Glutamatergic neuron (in vitro differentiated cells): ENCODE data around the gene DPF3. TPM values are rescaled to one million over a fixed set of nuclear protein-coding genes. Genes with fewer than 3 reads are reported as not detected.

ENCODE experiments used
- DNase-seq: peaks from one replicate; pipeline ENCODE4 v3.0.0; 2022
- H3K27ac Mint-ChIP-seq: one replicate; pipeline ENCODE4 v1.8.0; 2020; ENCODE audit warnings: mild to moderate bottlenecking, mixed read lengths, inconsistent platforms; ENCODE audit not compliant: unreplicated experiment
- H3K27me3 Mint-ChIP-seq: one replicate; pipeline ENCODE4 v1.8.0; 2020; ENCODE audit warnings: mild to moderate bottlenecking, moderate library complexity, mixed read lengths, inconsistent platforms; ENCODE audit not compliant: unreplicated experiment
- H3K36me3 Mint-ChIP-seq: one replicate; pipeline ENCODE4 v1.8.0; 2020; ENCODE audit warnings: mild to moderate bottlenecking, mixed read lengths, inconsistent platforms; ENCODE audit not compliant: unreplicated experiment
- H3K4me1 Mint-ChIP-seq: one replicate; pipeline ENCODE4 v1.8.0; 2020; ENCODE audit warnings: mild to moderate bottlenecking, low read depth, mixed read lengths, inconsistent platforms; ENCODE audit not compliant: unreplicated experiment
- H3K4me3 Mint-ChIP-seq: one replicate; pipeline ENCODE4 v1.8.0; 2020; ENCODE audit warnings: mild to moderate bottlenecking, mixed read lengths, inconsistent platforms; ENCODE audit not compliant: unreplicated experiment
- H3K9me3 Mint-ChIP-seq: one replicate; pipeline ENCODE4 v1.8.0; 2020; ENCODE audit warnings: mild to moderate bottlenecking, moderate library complexity, mixed read lengths, inconsistent platforms; ENCODE audit not compliant: unreplicated experiment
- total RNA-seq: library from RNA; stranded (reverse); fragmentation: NEBNext Ultra II Directional; extraction: Animal tissue kit (Norgen Biotek cat#: 25700); gene quantifications from one replicate; pipeline ENCODE4 v1.2.1, GENCODE V29; 2021; ENCODE audit not compliant: unreplicated experiment
- TF ChIP-seq, protein P1 (sequence below): fragments of 200-600 bp; sonication (generic); IDR thresholded peaks from one replicate; pipeline ENCODE4 v1.5.0; 2021; ENCODE audit not compliant: partially characterized antibody, unreplicated experiment

DPF3 gene
- total RNA-seq, 1 donor from 2014 or later, result 13.7 TPM

GRCh38 chr14:72610831-72611200 lies 283.1 kb downstream of the DPF3 start:
- no peak for DNase-seq
- peaks cover 9% of the 10 kb centered on the region for H3K27me3 Mint-ChIP-seq
- H3K9me3 Mint-ChIP-seq, result peaks cover 5% of the 10 kb centered on the region
- H3K27ac Mint-ChIP-seq, result no peak overlapping the region
- peaks cover 5% of the 10 kb centered on the region for H3K36me3 Mint-ChIP-seq
- no peak overlapping the region for H3K4me3 Mint-ChIP-seq
- TF ChIP-seq, protein P1, sequence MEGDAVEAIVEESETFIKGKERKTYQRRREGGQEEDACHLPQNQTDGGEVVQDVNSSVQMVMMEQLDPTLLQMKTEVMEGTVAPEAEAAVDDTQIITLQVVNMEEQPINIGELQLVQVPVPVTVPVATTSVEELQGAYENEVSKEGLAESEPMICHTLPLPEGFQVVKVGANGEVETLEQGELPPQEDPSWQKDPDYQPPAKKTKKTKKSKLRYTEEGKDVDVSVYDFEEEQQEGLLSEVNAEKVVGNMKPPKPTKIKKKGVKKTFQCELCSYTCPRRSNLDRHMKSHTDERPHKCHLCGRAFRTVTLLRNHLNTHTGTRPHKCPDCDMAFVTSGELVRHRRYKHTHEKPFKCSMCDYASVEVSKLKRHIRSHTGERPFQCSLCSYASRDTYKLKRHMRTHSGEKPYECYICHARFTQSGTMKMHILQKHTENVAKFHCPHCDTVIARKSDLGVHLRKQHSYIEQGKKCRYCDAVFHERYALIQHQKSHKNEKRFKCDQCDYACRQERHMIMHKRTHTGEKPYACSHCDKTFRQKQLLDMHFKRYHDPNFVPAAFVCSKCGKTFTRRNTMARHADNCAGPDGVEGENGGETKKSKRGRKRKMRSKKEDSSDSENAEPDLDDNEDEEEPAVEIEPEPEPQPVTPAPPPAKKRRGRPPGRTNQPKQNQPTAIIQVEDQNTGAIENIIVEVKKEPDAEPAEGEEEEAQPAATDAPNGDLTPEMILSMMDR, result no peak
- peaks cover 35% of the 10 kb centered on the region for H3K4me1 Mint-ChIP-seq

DNA sequence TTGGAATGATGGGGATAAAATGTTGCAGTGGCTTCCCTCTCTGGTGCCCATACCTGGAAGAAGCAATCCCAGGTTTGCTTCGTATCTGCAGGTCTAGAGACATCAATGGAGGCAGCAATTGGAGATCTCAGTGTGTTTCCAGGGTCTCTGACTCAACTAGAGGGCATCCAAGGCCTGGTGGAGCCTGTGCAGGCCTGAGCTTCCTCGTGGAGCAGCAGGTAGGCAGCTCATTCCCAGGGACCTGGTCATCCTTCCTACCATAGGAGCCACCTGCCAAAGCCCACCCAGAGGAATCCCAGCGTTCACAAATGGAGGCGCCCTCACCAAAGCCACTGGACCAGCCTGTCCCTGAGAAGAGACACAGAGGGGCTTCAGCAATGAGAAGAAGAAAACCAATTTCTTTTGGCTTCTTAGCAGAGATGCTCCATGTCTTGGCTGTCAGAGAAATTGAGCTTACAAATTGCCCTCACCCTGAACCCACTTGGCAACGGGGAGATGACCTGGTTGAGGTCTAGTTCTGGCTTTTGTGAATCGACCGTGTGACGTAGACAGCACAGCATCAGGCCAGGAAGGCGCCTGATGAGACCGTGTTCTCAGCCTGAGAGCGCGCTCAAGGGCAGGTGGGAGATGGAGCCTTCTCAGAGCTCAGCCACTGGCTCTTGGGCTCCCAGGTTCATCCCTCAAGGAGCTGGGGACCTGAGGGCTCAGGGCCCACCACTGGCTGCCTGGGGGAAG lies 283.6 kb downstream of the DPF3 start:
- Mint-ChIP-seq H3K9me3 (peaks cover 5% of the 10 kb centered on the region), H3K36me3 (peaks cover 5% of the 10 kb centered on the region), H3K27ac (no peak overlapping the region), H3K4me1 (peaks cover 35% of the 10 kb centered on the region), H3K4me3 (no peak overlapping the region), H3K27me3 (peaks cover 9% of the 10 kb centered on the region)
- TF ChIP-seq, protein P1, result no peak
- DNase-seq, result no peak

GRCh38 chr14:72609205-72609916 lies 284.5 kb downstream of the DPF3 start:
- H3K27ac Mint-ChIP-seq, result no peak overlapping the region
- DNase-seq, result no peak
- peaks cover 34% of the 10 kb centered on the region for H3K4me1 Mint-ChIP-seq
- peaks cover 9% of the 10 kb centered on the region for H3K27me3 Mint-ChIP-seq
- H3K9me3 Mint-ChIP-seq, result peaks cover 5% of the 10 kb centered on the region
- H3K4me3 Mint-ChIP-seq, result no peak overlapping the region
- TF ChIP-seq, protein P1, result no peak
- peaks cover 5% of the 10 kb centered on the region for H3K36me3 Mint-ChIP-seq

DNA sequence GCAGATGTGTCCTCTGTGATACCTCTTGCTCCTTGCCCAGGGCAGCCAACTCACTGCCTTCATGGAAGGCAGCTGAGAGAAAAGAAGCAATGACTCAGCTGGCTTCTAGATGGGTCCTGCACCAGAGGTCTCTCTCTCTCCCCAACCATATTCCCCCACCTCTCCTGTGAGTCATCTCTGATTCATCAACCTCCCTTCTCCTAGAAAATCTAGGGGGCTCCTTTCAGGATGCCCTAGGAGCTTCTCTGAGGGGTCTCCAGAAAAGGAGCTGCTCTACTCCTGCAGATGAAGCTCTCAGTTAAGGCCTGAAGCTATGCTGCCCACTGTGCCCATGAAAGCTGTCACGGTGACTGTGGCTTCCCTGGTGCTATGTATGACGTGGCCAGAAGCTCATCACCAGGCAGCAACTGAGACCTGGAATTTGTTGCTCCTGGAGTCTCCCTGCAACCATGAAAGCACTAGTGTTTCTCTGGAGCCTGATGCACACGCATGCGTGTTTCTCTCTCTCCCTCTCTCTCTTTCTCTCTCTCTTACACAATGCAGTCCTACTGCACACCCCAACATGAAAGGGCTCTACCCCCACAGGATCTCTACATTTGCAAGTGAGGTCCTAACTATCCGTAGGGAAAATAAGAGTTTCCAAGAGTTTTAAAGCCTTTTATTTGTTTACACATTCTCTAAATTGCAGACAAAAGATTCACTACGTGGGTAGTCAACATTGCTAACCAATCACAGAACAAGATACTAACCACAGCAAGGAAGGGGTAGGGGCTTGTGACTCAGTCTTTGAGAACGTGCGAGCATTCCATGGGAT lies 285.3 kb downstream of the DPF3 start:
- Mint-ChIP-seq H3K4me1 (peaks cover 26% of the 10 kb centered on the region), H3K27me3 (peaks cover 11% of the 10 kb centered on the region), H3K4me3 (no peak overlapping the region), H3K9me3 (peaks cover 5% of the 10 kb centered on the region), H3K27ac (no peak overlapping the region), H3K36me3 (peaks cover 8% of the 10 kb centered on the region)
- no peak for DNase-seq
- TF ChIP-seq, protein P1, result no peak
